Prostate gland (tissue), 2 donors: Measurements from ENCODE around the gene TBC1D14.

Experiments
- POLR2AphosphoS5 ChIP-seq: sonication (generic); formaldehyde crosslinking; IDR thresholded peaks from one replicate; pipeline ENCODE4 v1.6.1; 2017; ENCODE audit warnings: antibody characterized with exemption
- TF ChIP-seq, protein P1 (sequence below), 4 experiments: fragments of 200-600 bp in 2 of 4; fragments of 450-650 bp in 2 of 4; sonication (generic) in 2 of 4; IDR thresholded peaks; 1 replicate in 3 of 4; 2 replicates in 1 of 4; pipeline ENCODE4 v1.5.1; 2016 to 2019; ENCODE audit warnings: antibody characterized with exemption in 4 of 4, mild to moderate bottlenecking in 2 of 4, moderate library complexity in 2 of 4

DNA sequence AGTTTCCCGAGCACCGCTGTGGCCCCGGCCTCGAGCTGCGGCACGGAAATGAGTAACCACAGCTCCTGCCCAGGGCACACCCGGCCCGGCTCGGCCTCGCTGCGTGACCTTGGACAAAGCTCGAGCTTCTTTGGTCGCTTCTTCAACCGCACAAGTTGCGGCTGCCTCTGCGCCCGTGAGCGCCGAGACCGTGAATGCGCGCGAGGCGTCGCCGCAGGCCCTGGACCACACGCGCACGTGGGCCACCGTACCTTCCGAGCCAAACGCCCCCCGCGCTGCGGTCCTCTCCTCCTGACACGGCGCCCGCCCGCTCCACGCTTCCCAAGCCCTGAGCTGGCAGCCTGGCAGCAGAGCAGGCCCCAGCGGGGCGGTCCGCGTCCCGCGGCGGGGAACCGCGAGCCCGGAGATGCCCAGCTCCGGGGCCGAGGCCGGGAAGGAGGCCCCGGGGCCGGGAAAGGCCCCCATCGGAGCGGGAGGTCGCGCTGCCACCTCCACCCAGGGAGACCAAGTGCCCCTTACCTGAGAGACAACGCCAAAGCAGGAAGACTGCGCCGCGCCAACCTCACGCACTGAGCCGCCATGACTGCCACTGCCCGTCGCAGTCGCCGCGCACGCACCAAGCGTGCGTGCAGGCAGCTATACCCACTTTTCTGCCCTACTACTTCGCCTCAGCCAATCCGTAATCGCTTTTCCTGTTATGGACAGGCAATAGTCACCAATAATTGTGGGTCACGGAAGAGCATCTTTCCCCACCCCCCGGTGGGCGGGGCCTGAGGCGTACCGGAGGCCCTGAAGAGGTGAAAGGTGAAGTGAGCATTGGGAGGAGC, 158.0 kb downstream of the TBC1D14 start, which contains the start of gene GRPEL1:
- peak; percentile 99 for TF ChIP-seq POLR2AphosphoS5
- TF ChIP-seq, protein P1, sequence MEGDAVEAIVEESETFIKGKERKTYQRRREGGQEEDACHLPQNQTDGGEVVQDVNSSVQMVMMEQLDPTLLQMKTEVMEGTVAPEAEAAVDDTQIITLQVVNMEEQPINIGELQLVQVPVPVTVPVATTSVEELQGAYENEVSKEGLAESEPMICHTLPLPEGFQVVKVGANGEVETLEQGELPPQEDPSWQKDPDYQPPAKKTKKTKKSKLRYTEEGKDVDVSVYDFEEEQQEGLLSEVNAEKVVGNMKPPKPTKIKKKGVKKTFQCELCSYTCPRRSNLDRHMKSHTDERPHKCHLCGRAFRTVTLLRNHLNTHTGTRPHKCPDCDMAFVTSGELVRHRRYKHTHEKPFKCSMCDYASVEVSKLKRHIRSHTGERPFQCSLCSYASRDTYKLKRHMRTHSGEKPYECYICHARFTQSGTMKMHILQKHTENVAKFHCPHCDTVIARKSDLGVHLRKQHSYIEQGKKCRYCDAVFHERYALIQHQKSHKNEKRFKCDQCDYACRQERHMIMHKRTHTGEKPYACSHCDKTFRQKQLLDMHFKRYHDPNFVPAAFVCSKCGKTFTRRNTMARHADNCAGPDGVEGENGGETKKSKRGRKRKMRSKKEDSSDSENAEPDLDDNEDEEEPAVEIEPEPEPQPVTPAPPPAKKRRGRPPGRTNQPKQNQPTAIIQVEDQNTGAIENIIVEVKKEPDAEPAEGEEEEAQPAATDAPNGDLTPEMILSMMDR (IDR thresholded peaks at IDR 0.05): peak in 2 of 4 experiments; percentile 1 to 11
